Measurements from ENCODE around the gene TIMM8A. TPM values are rescaled to one million over a fixed set of nuclear protein-coding genes. Genes with fewer than 3 reads are reported as not detected.

The TIMM8A gene
- total RNA-seq, 6 donors from 2014 or later, result 0.67 to 22.0 (median 6.5) TPM

DNA sequence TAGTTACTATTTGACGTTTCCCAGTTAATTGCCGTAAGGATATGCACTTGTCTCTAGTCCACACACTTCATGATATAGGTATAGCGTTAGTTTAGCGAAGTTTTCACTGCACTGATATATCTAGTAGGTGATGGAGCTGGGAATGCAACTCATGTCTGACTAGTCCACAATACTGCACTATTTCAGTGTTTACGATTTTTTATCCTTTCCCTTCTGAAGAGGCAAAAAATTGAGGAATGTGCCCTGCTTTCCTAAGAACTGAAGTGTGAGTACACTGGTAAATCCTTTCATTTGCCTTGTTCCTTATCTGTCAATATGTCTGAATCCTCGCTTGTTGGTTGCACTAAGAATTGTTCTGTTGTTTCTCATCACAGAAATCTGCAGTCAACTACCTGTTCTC, 43.3 kb upstream of the TIMM8A start:
- peak overlapping the region in 3 of 4 donors; percentile 72 to 81 (median 76) for H3K27ac ChIP-seq
- H3K36me3 ChIP-seq, result peaks cover 0 to 13% (median 0%) of the 10 kb centered on the region in 4 donors
- H3K4me1 ChIP-seq, result peaks cover 0 to 6% (median 4%) of the 10 kb centered on the region in 4 donors
- 30 to 56% methylated on average over 6 of the region's 6 CpGs for WGBS, 2 donors
- ATAC-seq (ENCODE audit: low FRiP score in 2 of 2), result no peak
- H3K4me3 ChIP-seq, result peak overlapping the region in 3 of 4 donors; percentile 38 to 63 (median 58)
- H3K27me3 ChIP-seq, result no peaks in the 10 kb centered on the region
- H3K9me3 ChIP-seq, result no peaks in the 10 kb centered on the region
- DNase-seq, result no peak
- TF ChIP-seq POLR2A (IDR thresholded peaks at IDR 0.05) (no peak), POLR2AphosphoS5 (IDR thresholded peaks at IDR 0.05) (no peak), EP300 (IDR thresholded peaks at IDR 0.05) (no peak)
- TF ChIP-seq, protein P1, sequence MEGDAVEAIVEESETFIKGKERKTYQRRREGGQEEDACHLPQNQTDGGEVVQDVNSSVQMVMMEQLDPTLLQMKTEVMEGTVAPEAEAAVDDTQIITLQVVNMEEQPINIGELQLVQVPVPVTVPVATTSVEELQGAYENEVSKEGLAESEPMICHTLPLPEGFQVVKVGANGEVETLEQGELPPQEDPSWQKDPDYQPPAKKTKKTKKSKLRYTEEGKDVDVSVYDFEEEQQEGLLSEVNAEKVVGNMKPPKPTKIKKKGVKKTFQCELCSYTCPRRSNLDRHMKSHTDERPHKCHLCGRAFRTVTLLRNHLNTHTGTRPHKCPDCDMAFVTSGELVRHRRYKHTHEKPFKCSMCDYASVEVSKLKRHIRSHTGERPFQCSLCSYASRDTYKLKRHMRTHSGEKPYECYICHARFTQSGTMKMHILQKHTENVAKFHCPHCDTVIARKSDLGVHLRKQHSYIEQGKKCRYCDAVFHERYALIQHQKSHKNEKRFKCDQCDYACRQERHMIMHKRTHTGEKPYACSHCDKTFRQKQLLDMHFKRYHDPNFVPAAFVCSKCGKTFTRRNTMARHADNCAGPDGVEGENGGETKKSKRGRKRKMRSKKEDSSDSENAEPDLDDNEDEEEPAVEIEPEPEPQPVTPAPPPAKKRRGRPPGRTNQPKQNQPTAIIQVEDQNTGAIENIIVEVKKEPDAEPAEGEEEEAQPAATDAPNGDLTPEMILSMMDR (IDR thresholded peaks at IDR 0.05), result no peak

DNA sequence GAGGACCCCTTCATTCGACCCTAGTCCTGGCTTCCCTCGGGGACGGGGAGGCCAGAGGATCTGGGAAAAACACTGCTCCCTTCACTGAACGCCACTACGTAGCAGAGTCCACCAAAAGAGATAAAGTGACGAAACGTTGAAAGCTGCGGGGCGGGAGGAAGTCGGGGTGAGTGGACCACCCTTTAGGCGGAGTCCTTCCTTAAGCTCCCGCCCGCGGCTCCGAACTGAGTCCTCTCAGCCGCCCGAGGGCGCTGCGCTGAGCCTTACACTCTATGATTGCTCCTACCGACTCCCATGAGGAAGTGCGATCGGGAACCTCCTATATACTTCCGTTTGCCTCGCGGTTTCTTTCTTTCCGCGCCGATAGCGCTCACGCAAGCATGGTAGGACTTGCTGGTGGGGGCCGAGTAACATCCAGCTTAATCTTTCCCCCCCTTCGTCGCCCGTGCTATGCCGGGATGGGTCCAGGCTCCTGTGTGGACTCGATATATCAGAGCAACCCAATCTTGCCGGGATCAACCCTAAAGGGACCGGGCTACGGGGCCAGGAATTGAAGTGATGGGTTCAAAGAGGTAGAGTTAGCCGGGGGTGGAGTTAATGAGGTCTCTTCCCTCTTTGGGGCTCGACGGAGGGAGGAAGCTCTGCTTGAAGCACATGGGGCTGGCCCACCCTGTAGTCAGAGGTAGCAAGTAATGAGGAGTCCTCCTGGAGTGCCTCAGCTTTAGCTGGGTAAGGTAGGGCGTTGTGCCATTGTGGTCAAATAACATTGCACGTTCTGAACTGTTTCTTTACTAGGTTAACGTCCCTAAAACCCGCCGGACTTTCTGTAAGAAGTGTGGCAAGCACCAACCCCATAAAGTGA, 42.4 kb upstream of the TIMM8A start, which contains the start of gene RPL36A:
TSS of gene RPL36A (plus strand) at position 348 of the 862 bp plus-strand sequence. CDS start at position 381, 33 bp downstream.
- Histone ChIP-seq H3K4me3 (peak within 1 kb of the TSS; percentile 35 to 63 (median 48)), H3K27ac (peak within 1 kb of the TSS; percentile 64 to 81 (median 74)), H3K27me3 (no peaks in the 10 kb centered on the region), H3K9me3 (no peaks in the 10 kb centered on the region), H3K4me1 (peaks cover 0 to 6% (median 4%) of the 10 kb centered on the region in 4 donors), H3K36me3 (peaks cover 0 to 11% (median 0%) of the 10 kb centered on the region in 4 donors)
- 0 to 33% methylated on average over 5 to 47 of the region's 47 CpGs for WGBS, 2 donors
- ATAC-seq (ENCODE audit: low FRiP score in 2 of 2) (peak; percentile 94 to 99), DNase-seq (peak; percentile 89 to 92)
- TF ChIP-seq POLR2AphosphoS5 (IDR thresholded peaks at IDR 0.05) (peak; percentile 87 to 92), POLR2A (IDR thresholded peaks at IDR 0.05) (peak in 3 of 4 donors; percentile 60 to 87 (median 74)), EP300 (IDR thresholded peaks at IDR 0.05) (no peak)
- TF ChIP-seq, protein P1 (IDR thresholded peaks at IDR 0.05), result peak; percentile 45 to 77 (median 68)

DNA sequence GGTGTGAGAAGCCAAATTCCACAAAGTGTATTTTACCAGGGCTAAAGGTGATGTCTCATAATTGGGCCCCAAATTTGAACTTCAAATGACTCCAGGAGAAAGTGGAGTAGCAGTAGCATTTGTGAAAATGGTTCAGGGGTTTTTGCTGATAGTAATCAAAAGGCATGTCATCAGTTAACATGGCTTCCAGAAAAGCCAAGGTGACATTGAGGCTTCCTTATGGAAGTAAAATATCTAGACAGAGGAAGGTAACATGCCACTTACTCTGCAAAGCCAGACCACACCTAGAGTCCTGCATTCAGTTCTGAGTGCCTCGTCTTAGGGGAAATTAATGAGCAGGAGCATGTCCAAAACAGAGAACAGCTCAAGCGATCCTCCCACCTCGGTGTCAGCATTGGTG, 40.1 kb upstream of the TIMM8A start:
- Histone ChIP-seq H3K36me3 (peaks cover 0 to 9% (median 0%) of the 10 kb centered on the region in 4 donors), H3K4me3 (no peak overlapping the region), H3K27ac (no peak overlapping the region), H3K4me1 (peaks cover 0 to 6% (median 4%) of the 10 kb centered on the region in 4 donors), H3K27me3 (no peaks in the 10 kb centered on the region), H3K9me3 (no peaks in the 10 kb centered on the region)
- TF ChIP-seq EP300 (IDR thresholded peaks at IDR 0.05) (no peak), POLR2AphosphoS5 (IDR thresholded peaks at IDR 0.05) (no peak), POLR2A (IDR thresholded peaks at IDR 0.05) (no peak)
- TF ChIP-seq, protein P1 (IDR thresholded peaks at IDR 0.05), result no peak
- ATAC-seq (ENCODE audit: low FRiP score in 2 of 2) (no peak), DNase-seq (no peak)
- 94 to 95% methylated on average over 3 of the region's 3 CpGs for WGBS, 2 donors

DNA sequence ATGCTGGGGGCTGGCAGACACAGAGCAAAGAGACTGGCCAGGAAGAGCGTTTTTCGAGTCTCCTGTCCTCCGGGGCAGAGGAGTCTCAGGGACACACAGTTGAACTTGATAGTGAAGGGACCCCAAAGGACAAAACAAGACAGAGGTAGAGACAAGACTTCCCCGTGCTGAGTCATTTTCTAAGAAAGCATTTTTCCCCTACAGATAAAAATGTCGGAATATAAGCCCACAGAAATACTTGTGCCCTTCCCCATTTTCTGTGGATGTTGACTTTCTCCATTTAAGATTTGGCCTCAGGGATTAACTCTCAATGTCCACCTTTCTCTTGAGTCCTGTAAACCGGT, 38.0 kb upstream of the TIMM8A start:
- Histone ChIP-seq H3K27ac (peak overlapping the region in 2 of 4 donors; percentile 49 to 60), H3K36me3 (no peaks in the 10 kb centered on the region), H3K27me3 (no peaks in the 10 kb centered on the region), H3K9me3 (no peaks in the 10 kb centered on the region), H3K4me3 (no peak overlapping the region), H3K4me1 (no peaks in the 10 kb centered on the region)
- TF ChIP-seq POLR2A (IDR thresholded peaks at IDR 0.05) (no peak), EP300 (IDR thresholded peaks at IDR 0.05) (no peak), POLR2AphosphoS5 (IDR thresholded peaks at IDR 0.05) (no peak)
- TF ChIP-seq, protein P1 (IDR thresholded peaks at IDR 0.05), result no peak
- no peak for DNase-seq
- ATAC-seq (ENCODE audit: low FRiP score in 2 of 2), result no peak
- WGBS, 2 donors, result 73 to 76% methylated on average over 6 of the region's 6 CpGs

Measured in upper lobe of left lung (tissue), 6 donors.